GDM1 (cell line): Measurements from ENCODE around the gene MMP15.

Experiments
- DNase-seq: peaks from one replicate; lab custom pipeline; 2025; lab: John Stamatoyannopoulos, UW

The MMP15 gene

DNA sequence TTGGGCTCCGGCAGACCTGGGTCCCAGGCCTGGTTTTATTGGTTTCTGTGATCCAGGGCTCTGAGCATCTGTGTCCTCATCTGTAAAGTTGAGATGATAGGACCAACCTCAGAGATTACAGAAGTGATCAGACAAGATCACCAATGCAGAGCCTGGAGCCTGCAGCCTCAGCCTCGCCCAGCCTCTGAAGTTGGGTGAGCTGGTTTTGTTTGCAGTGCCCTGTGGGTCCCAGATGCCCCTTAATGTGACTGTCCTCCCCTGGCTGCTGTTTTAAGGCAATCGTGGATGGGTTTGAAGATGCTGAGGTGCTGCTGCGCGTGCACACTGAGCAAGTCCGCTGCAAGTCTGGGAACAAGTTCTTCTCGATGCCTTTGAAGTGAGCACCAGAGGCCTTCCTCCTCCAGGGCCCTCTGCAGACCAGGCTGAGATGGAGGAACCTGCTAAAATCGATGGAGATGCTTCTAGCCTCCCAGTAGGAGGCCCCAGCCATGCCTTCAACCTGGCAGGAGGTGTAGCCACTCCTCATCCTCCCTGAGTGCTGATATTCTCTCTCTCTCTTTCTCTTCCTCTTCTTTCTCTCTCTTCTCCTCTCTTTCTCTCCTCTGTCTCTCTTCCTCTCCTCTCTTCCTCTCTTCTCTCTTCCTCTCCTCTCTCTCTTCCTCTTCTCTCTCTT is 5.6 kb upstream of the MMP15 start:
- no peak for DNase-seq

DNA sequence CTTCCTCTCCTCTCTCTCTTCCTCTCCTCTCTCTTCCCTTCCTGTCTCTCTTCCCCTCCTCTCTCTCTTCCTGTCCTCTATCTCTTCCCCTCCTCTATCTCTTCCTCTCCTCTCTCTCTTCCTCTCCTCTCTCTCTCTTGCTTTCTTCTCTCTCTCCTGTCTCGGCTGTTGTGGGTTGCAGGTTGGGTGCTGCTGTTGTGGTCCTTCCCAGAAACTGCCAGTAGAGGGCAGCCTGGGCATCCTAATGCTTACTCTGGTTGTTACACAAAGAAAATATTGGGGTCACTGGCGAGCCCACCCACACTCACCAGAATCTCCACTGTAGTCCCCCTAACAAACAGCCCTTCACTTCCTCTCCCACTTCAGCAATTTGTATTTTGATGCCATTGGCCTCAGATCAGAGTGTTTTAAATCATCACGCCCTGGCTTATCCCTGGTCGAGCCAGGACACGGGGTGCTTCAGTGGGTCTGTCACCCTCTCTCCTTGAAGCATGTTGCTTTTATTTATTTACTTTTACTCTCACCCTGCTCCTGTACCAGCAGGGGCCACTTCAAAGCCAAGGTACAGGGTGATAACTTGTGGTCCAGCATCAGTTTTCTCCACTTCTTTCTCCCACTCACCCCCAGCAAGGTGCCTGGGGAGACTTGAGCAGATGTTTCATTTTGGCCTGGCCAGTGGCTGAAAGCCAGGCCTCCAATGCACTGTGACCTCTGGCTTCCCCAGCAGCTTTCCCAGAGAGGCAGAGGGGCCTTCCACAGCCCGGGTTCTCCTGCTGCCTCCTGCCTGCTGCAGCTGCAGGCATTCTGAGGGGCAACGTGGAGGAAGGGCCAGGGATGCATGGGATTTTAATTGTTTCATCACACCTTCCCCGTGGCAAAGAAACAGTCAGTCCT is 4.7 kb upstream of the MMP15 start:
- no peak for DNase-seq

DNA sequence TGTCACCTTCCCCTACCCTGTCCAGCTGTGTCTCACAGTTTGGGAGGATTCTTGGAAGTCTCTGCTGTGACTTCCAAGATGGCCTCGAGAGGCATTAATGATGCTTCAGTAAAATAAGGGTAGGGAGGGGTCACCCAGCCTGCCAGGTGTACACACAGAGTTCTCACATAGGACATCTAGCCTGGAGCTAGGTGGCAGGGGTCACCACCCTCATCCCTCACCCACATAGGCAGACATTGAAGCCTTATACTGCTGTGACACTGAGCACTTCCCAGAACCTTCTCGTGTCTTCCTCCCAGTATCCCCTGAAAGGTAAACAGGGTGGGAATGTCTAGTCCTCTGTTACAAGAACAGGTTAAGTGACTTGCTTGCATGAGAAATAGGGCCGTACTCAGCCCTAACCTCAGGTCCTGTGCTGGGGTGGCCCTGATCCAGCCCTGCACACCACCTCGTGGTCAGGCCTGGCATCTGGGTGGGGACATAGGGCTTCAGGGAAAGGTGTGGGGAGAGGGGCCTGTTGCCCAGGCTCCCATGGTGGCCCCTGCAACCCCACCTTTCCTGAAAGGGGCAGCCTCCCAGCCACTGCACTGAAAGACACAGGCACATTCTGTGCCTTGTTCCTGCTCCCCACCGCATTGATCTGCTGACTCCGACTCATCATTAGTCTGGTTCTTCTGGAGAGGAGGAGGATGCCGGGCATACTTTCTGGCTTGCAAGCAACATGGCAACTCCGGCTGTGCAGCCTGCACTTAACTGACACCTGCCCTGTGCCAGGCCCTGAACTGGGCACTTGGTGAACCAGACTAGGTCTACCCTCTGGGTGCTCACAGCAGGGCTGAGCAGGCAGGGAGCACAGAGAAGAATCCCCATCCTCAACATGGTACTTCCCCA is 3.6 kb upstream of the MMP15 start:
- DNase-seq = no peak

DNA sequence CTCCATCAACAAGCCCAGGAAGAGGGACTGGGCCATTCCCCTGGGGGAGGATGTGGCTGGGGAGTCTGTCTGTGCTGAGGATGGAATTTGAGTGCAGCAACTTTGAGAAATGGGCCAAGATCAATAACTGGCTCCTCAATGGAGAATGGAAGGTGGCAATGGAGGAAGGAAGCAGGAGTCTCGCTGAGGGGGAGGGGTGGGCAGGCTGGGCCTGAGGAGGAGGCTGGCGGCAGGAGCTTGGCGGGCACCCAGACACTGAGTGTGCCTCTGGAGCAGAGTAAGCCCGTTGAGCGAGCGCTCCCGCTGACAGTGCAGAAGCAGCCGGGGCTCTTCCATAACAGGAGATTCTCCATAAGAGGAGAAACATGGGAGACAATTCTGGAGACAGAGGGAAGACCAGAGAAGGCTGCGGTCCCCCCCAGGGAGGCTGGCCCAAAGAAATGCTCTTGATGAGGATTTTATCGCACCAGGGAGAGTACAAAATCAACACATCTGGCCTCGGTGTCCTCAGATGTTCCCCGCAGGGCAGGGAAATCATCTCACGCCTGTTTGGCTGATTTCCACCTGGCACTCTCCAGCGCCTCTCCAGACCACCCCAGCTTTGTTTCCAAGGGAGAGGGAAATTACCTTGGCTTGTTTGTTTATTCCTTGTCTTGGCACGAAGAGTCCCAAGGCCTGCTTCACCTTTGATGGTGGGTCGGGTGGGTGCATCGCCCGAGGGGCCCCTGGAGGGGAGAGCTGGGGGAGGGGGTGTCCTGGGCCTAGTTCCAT is 2.8 kb upstream of the MMP15 start:
- no peak for DNase-seq

DNA sequence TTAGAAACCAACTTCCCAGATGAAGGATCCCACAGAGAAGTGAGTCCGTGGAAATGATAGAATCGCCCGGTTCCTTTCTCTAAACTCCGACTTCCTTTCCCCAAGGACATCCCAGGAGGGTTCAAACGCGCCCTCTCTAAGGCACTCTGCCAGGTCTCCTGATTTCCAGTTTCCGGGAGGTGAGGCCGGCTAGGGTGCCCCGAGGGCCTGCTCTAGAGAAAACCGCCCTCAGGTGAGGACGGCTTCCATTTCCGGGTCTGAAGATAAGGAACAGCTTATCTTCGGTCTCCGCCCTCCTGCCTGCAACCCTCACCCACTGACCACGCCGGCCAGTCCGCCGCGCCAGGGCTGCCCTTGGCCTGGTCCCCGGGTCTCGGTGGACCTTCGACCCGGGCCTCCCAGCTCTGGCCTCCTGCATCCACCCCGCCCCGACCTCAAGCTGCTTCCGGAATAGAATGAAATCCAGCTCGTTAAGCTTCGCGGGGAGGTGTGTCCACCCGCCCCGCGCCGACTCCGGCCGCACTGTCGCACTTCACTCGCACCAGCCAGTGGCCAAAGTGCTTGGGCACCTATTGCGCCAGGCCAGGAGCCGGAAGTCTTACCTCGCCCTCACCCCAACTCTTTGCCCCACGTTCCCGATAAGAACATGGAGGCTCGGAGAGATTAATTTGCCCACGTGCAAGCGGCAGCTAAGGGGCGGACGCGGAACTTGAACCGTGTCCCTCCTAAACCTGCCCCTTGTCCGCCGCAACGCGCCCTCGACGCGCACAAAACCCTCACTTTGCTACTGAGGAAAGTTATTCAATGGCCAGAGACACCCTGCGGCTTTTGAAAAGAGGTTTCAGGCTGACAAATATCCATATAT is 836 bp upstream of the MMP15 start:
- DNase-seq = no peak

DNA sequence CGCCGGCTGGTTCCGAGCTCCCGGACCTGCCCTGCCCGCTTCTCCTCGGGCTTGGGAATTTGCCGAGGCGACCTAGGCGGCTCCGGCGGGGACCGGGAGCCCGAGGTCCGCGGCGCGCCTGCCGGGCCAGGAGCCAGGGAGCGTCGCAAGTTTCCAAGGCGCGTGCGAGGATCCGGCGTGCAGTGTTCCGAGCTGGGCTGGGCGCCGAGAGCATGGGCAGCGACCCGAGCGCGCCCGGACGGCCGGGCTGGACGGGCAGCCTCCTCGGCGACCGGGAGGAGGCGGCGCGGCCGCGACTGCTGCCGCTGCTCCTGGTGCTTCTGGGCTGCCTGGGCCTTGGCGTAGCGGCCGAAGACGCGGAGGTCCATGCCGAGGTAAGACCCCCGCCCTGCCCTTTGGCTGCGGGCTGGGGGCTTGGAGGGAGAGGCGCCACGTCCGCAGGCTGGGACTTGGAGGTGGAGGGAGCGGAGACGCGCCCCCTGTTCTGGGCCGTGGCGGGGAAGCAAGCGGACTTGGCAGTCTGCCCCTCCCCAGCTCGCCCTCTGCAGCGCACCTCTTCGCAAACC is 668 bp downstream of the MMP15 start:
- no peak for DNase-seq

DNA sequence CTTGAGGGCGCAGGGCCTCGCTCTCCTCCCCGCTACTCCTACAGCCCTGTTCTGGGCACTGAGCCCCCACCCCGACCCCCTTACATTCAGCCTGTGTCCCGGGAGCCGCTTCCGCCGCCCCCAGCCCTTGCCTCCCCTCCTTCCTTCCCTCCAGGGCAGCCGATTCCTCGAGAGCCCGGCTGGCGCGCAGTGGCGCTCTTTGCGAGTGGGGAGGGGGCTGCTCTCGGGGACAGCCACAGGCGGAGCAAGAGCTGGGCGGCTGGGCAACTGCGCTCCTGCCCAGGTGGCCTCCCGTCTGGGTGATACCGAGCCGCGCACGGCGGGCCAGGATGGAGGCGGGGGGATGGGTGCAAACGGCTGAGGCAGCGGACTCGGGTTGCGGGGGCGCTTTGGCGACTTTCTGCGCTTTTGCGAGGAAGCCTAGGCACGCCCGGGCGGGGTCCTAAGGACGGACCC is 1.2 kb downstream of the MMP15 start:
- no peak for DNase-seq

DNA sequence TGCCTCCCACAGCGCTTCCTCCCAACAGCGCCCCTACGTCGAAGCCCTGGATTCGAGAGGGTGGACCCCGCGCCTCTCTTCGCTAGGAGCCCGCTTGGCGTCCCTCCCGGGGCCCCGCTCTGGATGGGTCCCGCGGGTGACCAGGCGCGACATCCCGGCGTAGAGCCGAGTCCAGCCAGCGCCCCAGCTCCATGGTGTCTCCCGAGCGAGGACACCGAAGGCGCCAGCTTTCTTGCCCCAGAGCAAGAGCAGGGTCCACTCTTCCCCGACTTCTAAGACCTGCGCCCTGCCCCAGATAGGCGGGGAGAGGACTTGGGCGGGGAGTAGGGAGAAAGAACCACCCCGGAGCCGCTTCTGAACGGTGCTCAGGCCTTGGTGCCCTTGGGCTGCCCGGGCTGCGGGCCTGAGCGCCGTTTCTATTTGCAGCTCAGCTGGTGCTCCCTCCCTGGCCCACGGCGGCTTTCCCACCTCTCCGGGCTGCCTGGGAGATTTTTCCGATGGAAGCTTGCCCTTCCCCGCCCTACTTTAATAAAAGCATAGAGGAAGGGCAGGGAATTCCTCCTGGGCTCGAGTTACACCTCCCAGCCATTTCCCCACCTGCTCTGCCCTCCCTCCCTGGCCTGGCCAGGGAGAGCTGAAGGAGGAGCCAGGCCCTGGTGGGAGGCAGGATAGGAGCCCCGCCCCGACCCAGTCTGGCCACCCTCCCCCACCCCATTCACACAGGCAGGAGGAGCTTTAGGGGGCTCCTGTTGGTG is 1.8 kb downstream of the MMP15 start:
- DNase-seq = no peak

DNA sequence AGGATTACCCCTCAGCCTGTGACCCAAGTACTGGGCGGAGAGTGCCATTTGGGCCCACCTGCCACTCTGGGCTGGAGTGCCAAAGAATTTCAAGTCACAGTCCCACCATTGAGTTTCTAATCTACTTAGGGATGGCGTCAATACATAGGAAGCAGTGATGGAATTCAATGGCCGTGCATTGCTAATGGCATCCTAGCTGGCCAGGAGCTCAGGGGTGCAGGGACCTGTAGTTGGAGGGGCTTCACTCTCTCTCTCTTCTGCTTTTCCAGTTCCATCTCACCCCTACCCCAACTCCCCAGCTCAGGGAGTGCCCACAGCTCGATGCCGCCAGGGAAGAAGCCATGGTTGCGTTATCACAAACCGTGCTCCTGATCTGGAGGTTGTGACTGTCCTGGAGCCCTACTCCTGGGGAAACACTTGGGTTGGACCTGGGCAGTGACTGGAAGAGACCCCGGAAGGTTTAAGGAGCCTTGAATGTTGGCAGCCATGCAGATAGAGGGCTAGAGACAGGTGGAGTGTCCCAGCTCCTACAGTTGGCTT is 2.4 kb downstream of the MMP15 start:
- DNase-seq = no peak

DNA sequence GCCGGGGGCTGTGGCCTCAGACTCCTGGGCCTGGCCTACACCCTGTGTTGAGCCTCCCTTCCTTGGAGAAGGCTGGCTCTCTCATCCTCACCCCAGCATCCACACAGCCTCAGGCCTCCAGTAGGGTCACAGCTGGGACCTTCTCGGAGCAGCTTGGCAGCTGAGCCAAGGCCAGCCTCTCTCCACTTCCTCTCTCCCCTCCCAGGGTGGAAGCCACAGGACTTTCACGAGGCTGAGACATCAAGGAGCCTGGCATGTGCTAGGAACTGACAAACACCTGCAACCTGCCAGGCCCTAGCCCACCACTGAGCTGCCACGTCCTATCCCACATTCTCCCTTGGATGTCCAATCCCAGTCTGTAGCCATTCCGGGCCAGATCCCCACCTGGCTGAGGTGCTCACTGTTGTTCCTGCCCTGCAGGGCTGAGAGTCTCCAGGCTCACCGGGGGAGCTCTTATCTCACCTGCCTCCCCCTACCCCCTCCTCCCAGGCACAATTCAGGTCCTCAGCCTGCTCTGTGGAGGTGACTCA is 3.1 kb downstream of the MMP15 start:
- no peak for DNase-seq

DNA sequence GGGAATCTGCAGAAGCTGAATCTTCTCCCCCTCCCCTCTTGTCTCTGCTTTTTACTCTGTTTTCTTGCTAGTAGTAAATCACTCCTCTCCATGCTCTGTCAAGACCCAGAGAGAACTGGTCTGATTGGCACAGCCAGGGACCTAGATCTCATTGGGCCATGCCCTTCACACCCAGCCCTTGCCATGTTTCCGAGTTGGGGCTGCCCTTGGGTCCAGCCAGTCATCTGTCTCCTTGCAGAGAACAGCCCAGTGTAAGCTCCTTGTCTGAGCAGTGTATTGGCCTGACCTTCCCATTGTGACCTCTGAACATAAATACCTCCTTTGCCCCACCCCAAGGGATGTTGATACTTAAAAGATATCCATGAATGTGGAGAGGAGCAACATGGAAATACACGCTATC is 3.9 kb downstream of the MMP15 start:
- DNase-seq = no peak

DNA sequence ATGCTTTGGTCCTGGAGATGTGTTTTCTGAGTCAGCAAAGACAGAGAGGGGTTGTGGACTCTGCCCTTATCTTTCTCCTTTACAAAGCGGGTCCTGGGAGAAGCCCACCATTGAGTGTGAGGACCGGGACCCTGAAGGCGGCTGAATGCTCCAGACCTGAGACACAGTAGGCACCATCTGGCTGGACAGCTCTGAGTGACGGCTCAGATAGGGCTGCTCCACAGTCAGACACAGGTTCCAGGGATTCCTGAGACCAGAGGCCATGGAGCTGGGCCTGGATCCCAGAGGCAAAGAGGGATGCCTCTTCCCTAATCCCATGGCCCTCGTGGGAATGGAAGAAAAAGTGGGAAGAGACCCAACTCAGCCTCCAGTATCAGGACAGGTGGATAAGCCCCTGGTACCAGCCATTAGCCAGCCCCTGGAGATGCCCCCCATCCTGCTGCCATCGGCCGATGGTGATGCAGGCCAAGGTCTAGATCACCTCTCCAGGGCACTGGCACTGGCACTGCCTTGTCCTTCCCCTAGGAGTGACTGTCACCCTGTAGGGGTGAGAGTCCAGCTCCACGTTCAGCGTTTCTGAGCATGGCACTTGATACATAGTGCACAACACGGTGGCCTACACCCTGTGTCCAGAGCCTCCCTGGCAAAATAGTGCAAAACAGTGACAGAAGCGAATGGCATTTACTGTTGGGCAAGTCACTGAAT is 4.7 kb downstream of the MMP15 start:
- no peak for DNase-seq

DNA sequence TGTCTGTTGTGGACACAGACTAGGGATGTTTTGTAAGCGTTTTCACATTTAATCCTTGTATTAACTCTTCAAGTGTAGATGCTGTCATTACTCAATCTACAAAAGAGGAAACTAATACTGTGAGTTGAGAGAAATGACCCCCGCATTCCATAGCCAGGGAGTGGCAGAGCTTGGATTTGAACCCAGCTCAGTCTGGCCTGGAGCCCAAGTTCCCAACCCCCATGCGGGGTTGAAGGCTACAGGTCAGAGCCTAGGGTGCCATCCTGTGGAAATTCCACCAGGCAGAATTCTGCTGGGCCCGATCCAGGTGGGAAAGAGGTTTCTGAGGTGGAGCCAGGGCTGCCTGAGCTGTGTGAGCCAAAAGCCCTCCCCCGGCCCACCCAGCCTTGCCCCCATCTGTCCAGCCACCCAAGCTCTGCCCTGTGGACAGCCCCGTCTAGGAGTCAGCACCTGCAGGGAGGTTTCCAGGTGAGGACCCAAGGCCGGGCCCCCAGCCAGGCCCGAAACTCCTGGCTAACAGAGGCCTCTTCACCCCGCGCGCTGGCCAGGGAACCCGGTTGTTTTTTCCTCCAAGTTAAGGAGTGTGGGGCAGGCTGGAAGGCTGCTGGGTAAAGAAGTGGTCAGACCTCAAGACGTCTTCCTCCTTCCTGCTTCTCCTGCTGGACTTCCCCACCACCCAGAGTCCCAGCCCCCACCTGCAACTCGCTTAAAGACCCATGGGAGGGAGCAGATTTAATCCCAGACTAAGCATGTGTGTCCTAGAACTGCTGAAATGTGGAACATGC is 5.7 kb downstream of the MMP15 start:
- DNase-seq = no peak

DNA sequence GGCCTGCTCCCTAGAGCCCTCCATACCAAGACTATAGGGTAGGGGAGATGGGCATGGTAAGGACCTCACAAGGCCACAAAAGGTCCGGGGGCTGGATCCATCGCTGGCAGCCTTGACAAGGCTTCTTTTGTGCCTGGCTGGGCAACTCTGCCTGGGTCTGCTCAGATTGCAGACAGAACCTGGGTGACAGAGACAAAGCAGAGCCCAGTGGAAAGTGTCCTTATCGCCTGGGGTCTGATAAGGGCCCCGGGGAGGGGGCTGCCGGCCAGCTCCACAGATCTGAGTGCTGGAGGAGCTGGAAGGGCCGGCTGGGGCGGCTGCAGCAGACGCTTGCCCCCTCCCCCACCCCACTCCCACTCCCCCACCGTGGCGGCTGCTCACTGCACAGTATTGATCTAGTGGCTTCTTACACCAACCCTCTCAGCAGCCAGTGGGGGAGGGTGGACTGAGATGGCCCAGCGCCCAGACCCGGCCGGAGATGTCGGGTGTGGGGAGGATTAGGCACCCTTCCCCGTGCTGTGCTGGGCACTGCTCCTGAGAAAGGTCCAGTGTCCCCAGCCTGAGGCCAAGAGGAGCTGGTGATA is 7.2 kb downstream of the MMP15 start:
- no peak for DNase-seq

DNA sequence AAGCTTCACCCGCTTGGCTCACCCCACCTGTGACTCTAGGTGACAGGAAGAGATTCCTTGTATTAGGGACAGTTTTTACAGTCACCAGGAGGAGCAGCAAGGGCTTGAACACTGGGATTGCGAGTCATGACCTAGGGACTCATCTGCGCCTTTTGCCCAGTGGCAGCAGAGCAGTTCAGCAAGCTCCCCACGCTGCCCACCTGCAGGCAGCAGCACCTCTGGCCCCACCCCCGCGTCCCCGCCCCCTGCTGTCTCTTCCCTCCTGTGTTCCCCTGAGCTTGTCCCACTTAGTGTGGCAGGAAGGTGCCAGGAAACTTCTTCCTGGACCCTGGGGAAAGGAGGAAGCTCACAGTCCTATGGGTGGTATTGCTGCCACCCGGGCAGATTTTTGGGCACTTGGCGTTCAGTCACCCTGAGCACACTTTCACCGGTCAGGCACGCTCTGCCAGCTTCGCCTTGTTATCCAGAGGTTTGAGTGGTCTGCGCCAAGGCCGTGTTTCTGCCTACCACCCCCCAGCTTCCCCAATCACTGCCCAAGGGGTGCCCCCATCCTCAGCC is 8.7 kb downstream of the MMP15 start:
- no peak for DNase-seq

DNA sequence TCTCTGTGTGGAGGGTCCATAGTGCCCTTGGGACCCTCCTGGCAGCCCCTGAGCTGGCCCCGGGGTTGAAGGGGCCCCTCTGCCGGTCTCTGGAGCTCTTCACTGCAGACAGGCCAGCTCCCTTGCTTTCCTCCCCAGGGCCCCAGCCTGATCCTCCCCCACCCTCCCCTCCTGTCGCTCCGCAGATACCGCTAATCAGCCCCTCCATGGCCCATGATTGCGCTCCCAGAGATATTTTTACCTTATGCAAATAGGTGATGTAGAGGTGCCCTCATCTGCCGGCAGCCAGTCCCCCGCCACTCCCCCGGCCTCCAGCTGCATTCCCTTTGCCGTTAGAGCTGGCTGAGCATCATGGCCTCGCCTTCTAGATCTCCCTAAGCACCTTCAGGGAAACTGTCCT is 9.2 kb downstream of the MMP15 start:
- no peak for DNase-seq
